GM18526 (cell line): ENCODE measurements around the gene RIPOR1.

Experiments used
- POLR2A ChIP-seq: IDR thresholded peaks from 3 replicates; pipeline ENCODE4 v1.6.1; 2011; ENCODE audit not compliant: insufficient read length; ENCODE audit errors: extremely low read depth

Gene RIPOR1

GRCh38 chr16:67543582-67543981, 15.0 kb downstream of the RIPOR1 start:
- no peak for TF ChIP-seq POLR2A

- no peak for TF ChIP-seq POLR2A
Observed at GRCh38 chr16:67544329-67544841, 15.8 kb downstream of the RIPOR1 start.

GRCh38 chr16:67544844-67545664, 16.4 kb downstream of the RIPOR1 start:
- no peak for TF ChIP-seq POLR2A

- no peak for TF ChIP-seq POLR2A
Observed at GRCh38 chr16:67545665-67546024, 17.0 kb downstream of the RIPOR1 start.

- TF ChIP-seq POLR2A = no peak
Observed at GRCh38 chr16:67546091-67546501, 17.5 kb downstream of the RIPOR1 start.

- no peak for TF ChIP-seq POLR2A
Observed at GRCh38 chr16:67546761-67547422, 18.3 kb downstream of the RIPOR1 start.

- TF ChIP-seq POLR2A = peak; percentile 46
Observed at GRCh38 chr16:67547423-67548264, 19.0 kb downstream of the RIPOR1 start.

GRCh38 chr16:67548265-67549126, 19.9 kb downstream of the RIPOR1 start:
- peak; percentile 9 for TF ChIP-seq POLR2A

GRCh38 chr16:67549240-67549639, 20.6 kb downstream of the RIPOR1 start:
- TF ChIP-seq POLR2A = no peak

- no peak for TF ChIP-seq POLR2A
Observed at GRCh38 chr16:67549936-67550335, 21.3 kb downstream of the RIPOR1 start.

GRCh38 chr16:67551091-67551490, 22.5 kb downstream of the RIPOR1 start:
- no peak for TF ChIP-seq POLR2A

GRCh38 chr16:67551972-67552371, 23.3 kb downstream of the RIPOR1 start:
- TF ChIP-seq POLR2A = no peak

GRCh38 chr16:67552476-67552875, 23.8 kb downstream of the RIPOR1 start:
- no peak for TF ChIP-seq POLR2A

GRCh38 chr16:67555795-67556212, 27.2 kb downstream of the RIPOR1 start:
- TF ChIP-seq POLR2A = no peak
